NCI-H146 treated with DMSO at 0.1 percent for 48 hours (cell line): ENCODE measurements around the gene TBC1D22A.

Experiments
- DNase-seq: peaks from one replicate; lab custom pipeline; 2025; ENCODE audit not compliant: unreplicated experiment; lab: John Stamatoyannopoulos, UW

The TBC1D22A gene

DNA sequence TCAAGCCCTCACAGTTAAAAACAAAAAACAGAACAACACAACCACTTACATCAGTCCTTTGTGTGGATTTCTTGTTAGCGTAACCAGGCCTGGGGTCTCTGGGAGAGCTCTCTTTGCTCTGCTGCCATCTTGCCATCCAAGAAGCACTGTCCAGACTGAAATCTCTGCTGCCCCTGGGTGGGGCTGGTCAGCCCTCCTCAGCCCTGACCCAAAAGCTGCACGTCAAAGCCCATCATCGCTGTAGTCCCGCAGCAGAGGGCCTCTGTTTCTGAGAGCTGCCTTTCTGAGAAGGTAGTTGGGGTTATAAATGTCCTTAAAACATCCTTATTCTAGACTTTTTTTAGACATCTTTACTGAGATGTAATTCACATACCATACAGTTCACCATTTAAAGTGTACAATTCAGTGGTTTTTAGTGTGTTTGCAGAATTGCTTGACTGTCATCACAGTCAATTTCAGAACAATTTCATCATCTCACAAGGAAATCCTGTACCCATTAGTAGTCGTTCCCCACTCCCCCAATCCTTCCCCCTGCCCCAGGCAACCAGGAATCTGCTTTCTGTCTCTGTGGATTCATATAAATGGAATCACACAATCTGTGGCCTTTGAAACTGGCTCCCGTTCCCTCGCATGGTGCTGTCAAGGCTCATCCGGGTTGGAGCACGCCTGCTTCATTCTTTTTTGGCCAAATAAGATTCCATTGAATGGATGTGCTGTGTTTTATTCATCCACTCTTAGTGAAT lies 94.9 kb downstream of the TBC1D22A start:
- no peak for DNase-seq

GRCh38 chr22:46857885-46858143 lies 95.4 kb downstream of the TBC1D22A start:
- DNase-seq: no peak

DNA sequence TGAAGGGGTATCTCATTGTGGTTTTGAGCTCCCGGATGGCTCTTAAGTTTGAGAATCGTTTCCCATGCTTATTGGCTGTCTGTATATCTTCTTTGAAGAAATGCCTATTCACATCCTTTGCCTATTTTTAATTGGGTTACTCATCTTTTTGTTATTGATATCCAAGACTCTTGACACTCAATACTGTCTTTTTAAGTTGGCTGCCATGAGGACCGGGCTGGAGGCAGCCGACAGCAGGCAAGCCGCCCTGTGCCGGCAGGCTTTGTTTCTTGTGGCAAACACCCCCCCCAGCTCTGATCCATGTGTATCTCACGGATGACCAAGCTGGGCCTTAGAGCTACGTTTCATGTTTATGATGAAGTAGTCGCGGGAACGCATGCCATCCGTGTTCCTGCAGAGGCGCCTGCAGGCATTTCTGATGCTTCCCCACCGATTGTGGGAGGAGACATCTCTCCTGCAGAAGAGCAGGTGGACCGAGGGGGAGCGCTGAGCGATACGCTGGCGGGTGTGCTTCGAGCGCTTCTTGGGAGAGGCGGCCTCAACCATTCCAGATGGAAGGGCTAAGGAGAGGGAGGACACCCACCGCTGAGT lies 95.8 kb downstream of the TBC1D22A start:
- DNase-seq: no peak

DNA sequence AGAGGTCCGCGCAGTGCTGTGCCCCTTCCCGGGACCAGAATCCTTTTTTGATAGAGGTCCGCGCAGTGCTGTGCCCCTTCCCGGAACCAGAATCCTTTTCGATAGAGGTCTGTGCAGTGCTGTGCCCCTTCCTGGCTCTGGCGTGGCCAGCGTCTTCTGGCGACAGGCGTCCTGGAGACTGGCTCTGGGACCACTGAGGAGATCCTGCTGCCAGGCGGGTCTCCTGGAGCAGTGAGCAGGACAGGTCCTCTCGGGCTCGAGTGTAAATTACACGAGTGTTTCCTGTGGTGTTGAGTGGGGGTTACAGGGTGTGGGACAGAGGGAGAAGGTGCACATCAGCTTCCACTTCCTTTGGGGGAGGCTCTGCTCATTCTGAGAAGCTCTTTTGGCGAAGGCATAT lies 98.1 kb downstream of the TBC1D22A start:
- DNase-seq: no peak

GRCh38 chr22:46861468-46862367 lies 99.3 kb downstream of the TBC1D22A start:
- DNase-seq: no peak

GRCh38 chr22:46862418-46863324 lies 100.2 kb downstream of the TBC1D22A start:
- DNase-seq: no peak

DNA sequence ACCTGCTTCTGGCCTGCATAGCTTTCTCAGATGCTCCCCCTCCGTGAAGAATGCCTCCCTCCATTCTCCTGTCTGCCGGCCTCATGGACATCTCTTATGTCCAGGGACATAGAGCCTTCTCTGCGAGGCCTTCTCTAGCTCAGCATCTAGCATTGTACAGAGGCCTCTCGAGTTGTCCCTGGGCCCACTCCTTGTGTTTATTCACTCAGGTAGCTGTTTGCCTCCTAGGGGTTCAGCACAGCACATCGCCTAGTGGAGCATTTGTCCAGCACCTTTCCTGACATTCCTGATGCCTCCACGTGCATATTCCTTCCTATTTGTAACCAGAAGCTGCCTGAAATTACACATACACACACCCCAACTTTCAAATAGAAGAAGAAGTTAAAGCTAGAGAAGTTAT lies 101.3 kb downstream of the TBC1D22A start:
- no peak for DNase-seq

GRCh38 chr22:46864314-46865051 lies 102.0 kb downstream of the TBC1D22A start:
- DNase-seq: no peak

- DNase-seq: no peak
Observed at GRCh38 chr22:46865052-46865434, 102.6 kb downstream of the TBC1D22A start.

GRCh38 chr22:46865642-46866041 lies 103.2 kb downstream of the TBC1D22A start:
- no peak for DNase-seq

- DNase-seq: no peak
Observed at GRCh38 chr22:46866591-46866990, 104.1 kb downstream of the TBC1D22A start.

GRCh38 chr22:46867106-46867505 lies 104.7 kb downstream of the TBC1D22A start:
- no peak for DNase-seq

DNA sequence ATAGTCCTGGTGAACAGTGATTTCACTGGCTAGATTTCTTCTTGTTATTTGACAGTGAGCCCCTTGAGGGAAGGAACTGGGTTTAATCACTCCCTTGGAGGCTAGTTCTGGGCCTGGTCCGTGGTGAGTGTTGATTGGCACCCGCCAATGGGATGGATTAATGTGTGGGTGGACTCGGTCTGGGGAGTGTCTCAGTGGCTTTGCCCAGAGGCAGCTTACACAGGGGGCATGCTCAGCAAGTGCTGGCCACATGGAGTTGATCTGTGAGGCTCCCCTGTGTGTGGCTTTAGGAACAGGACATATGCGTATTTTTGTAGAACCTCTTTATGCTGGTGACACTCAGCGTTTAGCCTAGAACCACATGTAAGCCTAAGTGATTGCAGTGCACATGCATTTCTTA lies 106.9 kb downstream of the TBC1D22A start:
- DNase-seq: no peak

GRCh38 chr22:46869831-46870441 lies 107.5 kb downstream of the TBC1D22A start:
- no peak for DNase-seq

GRCh38 chr22:46871826-46872225 lies 109.4 kb downstream of the TBC1D22A start:
- no peak for DNase-seq

DNA sequence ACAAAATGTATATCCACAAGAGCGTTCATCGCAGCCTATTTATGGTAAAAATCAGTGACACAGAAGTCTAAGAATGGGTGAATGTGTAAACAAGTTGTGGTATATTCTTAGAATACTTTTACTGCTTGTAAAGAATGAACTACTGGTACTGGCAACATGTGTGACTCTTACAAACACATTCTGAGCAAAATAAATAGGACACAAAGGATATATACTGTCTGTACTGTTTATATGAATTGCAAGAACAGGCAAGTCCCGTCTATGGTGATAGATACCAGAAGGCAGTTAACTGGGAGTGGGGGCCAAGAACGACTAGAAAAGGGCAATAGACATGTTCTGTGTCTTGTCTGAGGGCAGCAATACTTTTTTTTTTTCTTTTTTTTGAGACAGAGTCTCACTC lies 112.6 kb downstream of the TBC1D22A start:
- no peak for DNase-seq

DNA sequence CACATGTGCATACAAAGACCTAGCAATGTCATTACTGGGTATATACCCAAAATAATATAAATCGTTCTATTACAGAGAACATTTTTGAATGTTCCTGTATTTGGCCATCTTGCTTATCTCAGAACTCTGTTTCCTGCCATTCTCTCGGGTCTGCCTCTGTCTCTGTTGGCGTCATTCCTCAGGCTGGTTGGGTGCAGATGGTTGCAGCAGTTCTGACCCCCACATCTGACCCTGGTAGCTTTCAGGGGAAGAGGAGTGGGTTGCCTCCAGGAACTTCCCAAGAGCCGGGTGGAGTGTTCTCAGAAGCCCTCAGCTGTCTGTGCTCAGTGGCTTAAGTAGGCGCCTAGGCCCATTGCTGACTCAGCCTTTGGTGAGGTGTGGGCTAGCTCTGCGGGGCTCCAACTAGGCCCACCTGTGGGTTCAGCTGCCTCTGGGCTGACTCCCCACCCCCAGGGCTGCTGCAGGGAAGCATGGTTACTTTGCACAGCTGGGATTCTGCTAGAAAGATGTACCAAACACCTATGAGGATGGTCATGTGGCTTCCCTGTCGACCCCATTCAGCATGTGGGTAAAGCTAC lies 114.0 kb downstream of the TBC1D22A start:
- DNase-seq: no peak

- no peak for DNase-seq
Observed at GRCh38 chr22:46878191-46878948, 115.9 kb downstream of the TBC1D22A start.

- DNase-seq: no peak
Observed at GRCh38 chr22:46879083-46879482, 116.6 kb downstream of the TBC1D22A start.
